DOHH2 (cell line): Measurements from ENCODE around the gene SCIN.

Experiments used
- CTCF ChIP-seq: fragments of 200-600 bp; sonication (generic); IDR thresholded peaks from one replicate; pipeline ENCODE4 v1.5.1; 2014; ENCODE audit warnings: antibody characterized with exemption, mild to moderate bottlenecking, low read depth, low read length; ENCODE audit not compliant: poor library complexity, severe bottlenecking
- EZH2phosphoT487 ChIP-seq: fragments of 200-600 bp; sonication (generic); IDR thresholded peaks from 2 replicates; pipeline ENCODE4 v1.6.1; 2017; ENCODE audit warnings: borderline replicate concordance, mild to moderate bottlenecking, antibody characterized with exemption, low read length, moderate library complexity, mixed read lengths

- TF ChIP-seq CTCF: peak; percentile 63
- no peak for TF ChIP-seq EZH2phosphoT487
Measured at GRCh38 chr7:12674861-12675260, 104.3 kb downstream of the SCIN start.
